Mucosa of descending colon (tissue), 3 donors: ENCODE measurements around the gene PTPRM. TPM values are rescaled to one million over a fixed set of nuclear protein-coding genes. Genes with fewer than 3 reads are reported as not detected.

Experiments
- ATAC-seq: fragments of 200-7000 bp; cut with Tn5 transposase; one replicate; pipeline ENCODE4 v1.9.1; 2020; ENCODE audit warnings: mild to moderate bottlenecking, moderate library complexity
- DNase-seq, 3 donors: peaks; one replicate each; pipeline ENCODE4 v3.0.0-alpha.2; 2020
- H3K36me3 ChIP-seq: fragments of 200-600 bp; one replicate; pipeline ENCODE4 v1.8.0; 2021; ENCODE audit warnings: low read depth, mild to moderate bottlenecking
- H3K4me1 ChIP-seq: fragments of 200-600 bp; one replicate; pipeline ENCODE4 v1.8.0; 2021; ENCODE audit warnings: low read depth, mild to moderate bottlenecking
- H3K4me3 ChIP-seq: fragments of 200-600 bp; one replicate; pipeline ENCODE4 v1.8.0; 2021; ENCODE audit warnings: mild to moderate bottlenecking
- H3K9me3 ChIP-seq: fragments of 200-600 bp; one replicate; pipeline ENCODE4 v1.8.0; 2021; ENCODE audit warnings: mild to moderate bottlenecking
- intact Hi-C, 2 donors: fragments of 100-400 bp; cut with DNase I in 1 of 2; cut with micrococcal nuclease in 1 of 2; formaldehyde crosslinking; loops; one replicate each; pipeline versions ENCODE4 v1.11.0 to v1.11.1; 2022; cut with DNase I, micrococcal nuclease
- total RNA-seq, 3 donors: library from RNA; stranded (reverse); fragmentation: NEBNext Ultra II Directional in 2 of 3; extraction: Animal tissue kit (Norgen Biotek cat#: 25700) in 2 of 3; gene quantifications; one replicate each; pipeline versions ENCODE4 v1.2.1 to v1.2.4, GENCODE V29; 2021 to 2023
- TF ChIP-seq, protein P1 (sequence below): fragments of 200-600 bp; IDR thresholded peaks from one replicate; pipeline ENCODE4 v1.8.0; 2022; ENCODE audit warnings: antibody characterized with exemption, mild to moderate bottlenecking
- donor health status: DM: no; HTN: no; CAD: no; lungs with moderate emphysema.
- donor health status: DM: no; HTN: no; CAD: no.
- donor health status: DM: no; HTN: yes; CAD: no.

Gene PTPRM
- total RNA-seq, 3 donors from 2014 or later: 15.3 to 41.1 (median 19.6) TPM

DNA sequence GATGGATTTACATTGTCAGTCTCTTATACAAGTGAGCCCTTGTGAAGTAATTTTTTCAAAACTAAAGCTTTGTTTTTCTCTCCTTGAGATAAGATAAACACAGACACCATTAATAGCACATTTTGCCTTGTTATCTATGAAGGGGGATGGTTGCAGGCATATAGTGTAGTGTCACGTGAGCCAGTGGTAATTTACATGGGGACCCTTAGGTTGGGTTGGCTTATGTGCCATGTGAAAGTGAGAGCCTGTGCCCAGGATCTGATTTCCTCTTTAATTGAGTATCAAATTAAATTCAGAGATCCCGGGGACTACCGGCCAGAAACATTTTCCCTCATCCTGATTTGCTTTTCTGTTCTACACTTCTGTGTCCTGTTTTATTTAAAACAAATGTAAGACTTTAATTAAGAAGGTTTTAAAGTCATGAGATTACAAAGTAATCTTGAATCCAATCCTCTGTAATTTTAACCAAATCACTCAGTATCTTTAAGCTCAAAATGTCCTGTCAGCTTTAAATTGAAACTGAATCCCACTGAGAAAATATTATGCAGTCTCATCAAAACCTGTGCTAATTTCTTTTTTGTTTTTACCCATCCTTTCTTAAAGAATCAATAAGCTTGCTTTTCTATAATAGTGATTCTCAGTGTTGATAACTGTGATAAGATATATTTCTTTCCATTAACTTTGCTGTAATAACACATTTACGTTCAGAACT lies 63.8 kb downstream of the PTPRM start:
- intact Hi-C loops: no loop called here
- ATAC-seq: no peak
- TF ChIP-seq, protein P1, sequence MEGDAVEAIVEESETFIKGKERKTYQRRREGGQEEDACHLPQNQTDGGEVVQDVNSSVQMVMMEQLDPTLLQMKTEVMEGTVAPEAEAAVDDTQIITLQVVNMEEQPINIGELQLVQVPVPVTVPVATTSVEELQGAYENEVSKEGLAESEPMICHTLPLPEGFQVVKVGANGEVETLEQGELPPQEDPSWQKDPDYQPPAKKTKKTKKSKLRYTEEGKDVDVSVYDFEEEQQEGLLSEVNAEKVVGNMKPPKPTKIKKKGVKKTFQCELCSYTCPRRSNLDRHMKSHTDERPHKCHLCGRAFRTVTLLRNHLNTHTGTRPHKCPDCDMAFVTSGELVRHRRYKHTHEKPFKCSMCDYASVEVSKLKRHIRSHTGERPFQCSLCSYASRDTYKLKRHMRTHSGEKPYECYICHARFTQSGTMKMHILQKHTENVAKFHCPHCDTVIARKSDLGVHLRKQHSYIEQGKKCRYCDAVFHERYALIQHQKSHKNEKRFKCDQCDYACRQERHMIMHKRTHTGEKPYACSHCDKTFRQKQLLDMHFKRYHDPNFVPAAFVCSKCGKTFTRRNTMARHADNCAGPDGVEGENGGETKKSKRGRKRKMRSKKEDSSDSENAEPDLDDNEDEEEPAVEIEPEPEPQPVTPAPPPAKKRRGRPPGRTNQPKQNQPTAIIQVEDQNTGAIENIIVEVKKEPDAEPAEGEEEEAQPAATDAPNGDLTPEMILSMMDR: no peak
- H3K4me3 ChIP-seq: no peak overlapping the region
- no peaks in the 10 kb centered on the region for H3K36me3 ChIP-seq
- H3K4me1 ChIP-seq: no peaks in the 10 kb centered on the region
- H3K9me3 ChIP-seq: no peaks in the 10 kb centered on the region
- DNase-seq: no peak

DNA sequence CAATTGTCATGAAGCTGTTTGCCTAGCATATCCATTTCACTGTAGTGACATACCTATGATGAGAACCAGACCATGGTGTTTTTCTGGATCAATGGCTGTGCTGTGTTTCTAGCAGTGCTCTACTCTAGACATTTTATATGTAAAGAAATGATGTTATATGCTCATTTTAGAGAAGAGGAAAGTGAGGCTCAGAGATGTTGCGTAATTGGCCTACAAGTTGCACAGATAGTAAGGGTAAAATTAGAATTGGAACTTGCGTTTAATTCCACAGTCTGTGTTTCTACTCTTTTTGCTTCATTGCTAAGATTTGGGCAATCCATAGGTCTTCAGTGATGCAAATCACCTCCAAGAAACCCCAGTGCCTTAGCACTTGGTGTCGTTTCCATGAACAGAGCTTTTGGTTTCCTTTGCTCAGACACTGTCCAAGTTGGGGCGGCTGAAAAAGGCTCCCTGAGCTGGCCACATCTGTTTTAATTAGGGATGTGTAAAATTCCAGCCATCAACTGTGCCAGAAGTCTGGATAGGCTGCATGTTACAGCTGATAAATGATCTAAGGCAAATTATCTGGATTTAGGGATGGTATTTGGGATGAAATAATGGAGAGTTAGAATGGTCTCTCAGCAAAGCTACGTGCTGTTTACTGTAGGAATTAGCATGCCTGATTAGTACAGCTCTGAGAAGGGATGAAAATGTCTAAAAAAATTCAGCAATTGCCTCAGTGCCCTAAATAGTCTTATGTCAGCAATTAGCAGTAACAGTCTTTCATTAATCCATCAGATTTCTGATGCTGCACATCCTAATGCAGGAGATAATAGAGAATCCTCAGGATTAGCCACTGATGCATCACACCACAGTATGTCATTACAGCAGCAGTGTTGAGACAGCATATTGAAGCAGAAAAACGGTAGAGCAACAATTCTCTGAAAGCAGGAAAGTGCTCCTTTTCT lies 65.3 kb downstream of the PTPRM start:
- TF ChIP-seq, protein P1: no peak
- intact Hi-C loops: no loop called here
- Histone ChIP-seq H3K36me3 (no peaks in the 10 kb centered on the region), H3K9me3 (no peaks in the 10 kb centered on the region), H3K4me3 (no peak overlapping the region), H3K4me1 (no peaks in the 10 kb centered on the region)
- DNase-seq (no peak), ATAC-seq (no peak)

DNA sequence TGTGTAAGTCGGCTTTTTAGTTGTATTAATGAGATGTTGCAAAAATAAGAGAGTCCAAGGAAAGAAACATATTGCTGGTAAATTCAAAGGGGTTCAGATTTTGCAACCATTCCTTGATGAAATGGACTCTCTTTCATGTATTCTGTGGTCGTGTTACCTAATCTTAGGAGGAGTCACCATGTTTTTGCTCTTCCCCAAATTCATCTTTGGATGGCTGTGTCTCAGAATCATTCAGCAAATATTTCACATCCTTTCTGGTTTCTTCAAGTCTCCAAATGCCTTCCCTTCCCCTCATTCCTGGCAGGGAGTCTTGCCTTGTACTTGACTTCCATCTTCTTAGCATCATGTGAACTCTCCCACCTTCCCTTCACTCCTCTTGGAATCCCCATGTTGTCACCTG lies 66.1 kb downstream of the PTPRM start:
- TF ChIP-seq, protein P1: no peak
- intact Hi-C loops: no loop called here
- H3K36me3 ChIP-seq: no peaks in the 10 kb centered on the region
- H3K4me3 ChIP-seq: no peak overlapping the region
- no peak for DNase-seq
- no peaks in the 10 kb centered on the region for H3K4me1 ChIP-seq
- H3K9me3 ChIP-seq: no peaks in the 10 kb centered on the region
- ATAC-seq: no peak

DNA sequence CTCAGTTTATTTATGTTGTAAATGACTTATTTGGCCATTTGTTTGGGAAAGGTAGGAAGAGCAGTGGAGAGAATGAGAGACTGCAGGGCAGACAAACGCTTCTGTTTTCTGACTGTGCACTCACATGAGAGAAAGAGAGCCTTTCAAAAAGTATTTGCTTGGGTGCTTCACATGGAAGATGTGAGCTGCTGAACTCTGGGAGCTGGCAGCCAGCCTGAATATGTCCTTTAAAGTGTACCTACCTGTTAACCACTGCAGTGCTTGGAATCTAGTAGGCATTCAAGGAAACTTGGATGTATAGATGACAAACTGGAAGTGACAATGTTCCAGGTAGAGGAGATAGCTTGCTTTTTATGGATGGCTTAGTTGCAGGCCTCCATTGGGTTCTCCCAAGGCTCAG lies 68.8 kb downstream of the PTPRM start:
- DNase-seq (no peak), ATAC-seq (no peak)
- Histone ChIP-seq H3K36me3 (no peaks in the 10 kb centered on the region), H3K4me1 (no peaks in the 10 kb centered on the region), H3K4me3 (no peak overlapping the region), H3K9me3 (no peaks in the 10 kb centered on the region)
- TF ChIP-seq, protein P1: no peak
- intact Hi-C loops: no loop called here

DNA sequence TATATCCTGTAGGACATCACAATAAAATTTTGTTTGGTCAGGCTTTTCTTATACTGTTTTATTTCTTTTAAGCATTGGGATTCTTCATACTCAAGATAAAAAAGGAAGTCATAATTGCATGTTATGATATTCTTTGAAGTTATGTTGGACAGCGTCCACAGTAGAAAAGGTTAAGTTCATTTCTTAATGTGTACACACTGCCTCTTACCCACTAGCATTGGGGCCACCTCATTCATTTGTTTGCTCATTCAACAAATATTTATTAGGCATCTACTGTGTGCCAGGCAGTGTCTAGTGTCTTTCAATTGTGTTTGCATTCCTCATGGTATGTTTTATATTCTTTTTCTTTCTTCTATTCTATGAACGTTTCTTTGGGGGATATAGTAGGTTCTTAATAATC lies 70.2 kb downstream of the PTPRM start:
- DNase-seq (no peak), ATAC-seq (no peak)
- intact Hi-C loops: no loop called here
- TF ChIP-seq, protein P1: no peak
- Histone ChIP-seq H3K9me3 (no peaks in the 10 kb centered on the region), H3K36me3 (no peaks in the 10 kb centered on the region), H3K4me1 (no peaks in the 10 kb centered on the region), H3K4me3 (no peak overlapping the region)
